ENCODE measurements around the gene TNK1. TPM values are rescaled to one million over a fixed set of nuclear protein-coding genes. Genes with fewer than 3 reads are reported as not detected.
"Not testable (repeated sequence)": the region's sequence is repeated elsewhere in the genome, so short reads cannot be mapped to it uniquely, and the experiment has no call there.

TNK1 gene
- total RNA-seq: 10 to 100 TPM; 15.3 to 42.9 (median 20.7) TPM

- 6% methylated on average over 45 of the region's 52 CpGs for WGBS
- peaks cover 42% of the 10 kb centered on the region for H3K4me1 ChIP-seq
These were observed at the start of gene TNK1 for GRCh38 chr17:7380855-7381683. TNK1 (plus strand) TSS chr17:7381089; CDS start chr17:7382927, 1,838 bp downstream.

GRCh38 chr17:7332111-7332510 is 48.8 kb upstream of the TNK1 start:
- no peaks in the 10 kb centered on the region for H3K36me3 ChIP-seq
- H3K27me3 ChIP-seq: peaks cover 8% of the 10 kb centered on the region
- 33% methylated on average over 6 of the region's 7 CpGs for WGBS
- TF ChIP-seq EP300 (IDR thresholded peaks at IDR 0.05): no peak
- TF ChIP-seq CTCF (IDR thresholded peaks at IDR 0.05): no peak
- TF ChIP-seq POLR2AphosphoS5 (IDR thresholded peaks at IDR 0.05): no peak
- no peak for TF ChIP-seq POLR2A (IDR thresholded peaks at IDR 0.05)
- no peaks in the 10 kb centered on the region for H3K9me3 ChIP-seq
- DNase-seq (ENCODE audit: low spot score in 2 of 2): no peak
- H3K4me3 ChIP-seq: no peak overlapping the region
- H3K27ac ChIP-seq: no peak overlapping the region
- peaks cover 26% of the 10 kb centered on the region for H3K4me1 ChIP-seq

More at GRCh38 chr17:7380855-7381683, at the start of gene TNK1:
- Histone ChIP-seq H3K27ac (peak within 1 kb of the TSS; percentile 78), H3K27me3 (no peaks in the 10 kb centered on the region), H3K36me3 (peaks cover 17% of the 10 kb centered on the region), H3K9me3 (no peaks in the 10 kb centered on the region), H3K4me3 (peak within 1 kb of the TSS; percentile 63)
- TF ChIP-seq POLR2A (IDR thresholded peaks at IDR 0.05) (no peak), EP300 (IDR thresholded peaks at IDR 0.05) (no peak), POLR2AphosphoS5 (IDR thresholded peaks at IDR 0.05) (no peak), CTCF (IDR thresholded peaks at IDR 0.05) (no peak)
- DNase-seq (ENCODE audit: low spot score in 2 of 2): peak in 1 of 2 donors; percentile 78

GRCh38 chr17:7332600-7333069 is 48.3 kb upstream of the TNK1 start:
- not testable (repeated sequence) for H3K4me3 ChIP-seq; H3K9me3 ChIP-seq; H3K27me3 ChIP-seq; DNase-seq (ENCODE audit: low spot score in 2 of 2); H3K27ac ChIP-seq; H3K36me3 ChIP-seq
- peaks cover 23% of the 10 kb centered on the region for H3K4me1 ChIP-seq
- WGBS: 39% methylated on average over 14 of the region's 14 CpGs

- WGBS: 66% methylated on average over 3 of the region's 3 CpGs
These were observed 45.9 kb upstream of the TNK1 start for GRCh38 chr17:7334938-7335538.

GRCh38 chr17:7335765-7336164 is 45.1 kb upstream of the TNK1 start:
- 81% methylated on average over 13 of the region's 13 CpGs for WGBS
- H3K4me3 ChIP-seq; H3K27me3 ChIP-seq; DNase-seq (ENCODE audit: low spot score in 2 of 2); H3K36me3 ChIP-seq; H3K4me1 ChIP-seq; H3K9me3 ChIP-seq; H3K27ac ChIP-seq: not testable (repeated sequence)

More at GRCh38 chr17:7334938-7335538, 45.9 kb upstream of the TNK1 start:
- no peak overlapping the region for H3K27ac ChIP-seq
- no peaks in the 10 kb centered on the region for H3K9me3 ChIP-seq
- peaks cover 8% of the 10 kb centered on the region for H3K27me3 ChIP-seq
- no peak for TF ChIP-seq EP300 (IDR thresholded peaks at IDR 0.05)
- no peak for TF ChIP-seq POLR2A (IDR thresholded peaks at IDR 0.05)
- no peak for TF ChIP-seq POLR2AphosphoS5 (IDR thresholded peaks at IDR 0.05)
- DNase-seq (ENCODE audit: low spot score in 2 of 2): no peak
- no peaks in the 10 kb centered on the region for H3K36me3 ChIP-seq
- no peak overlapping the region for H3K4me3 ChIP-seq
- H3K4me1 ChIP-seq: peaks cover 12% of the 10 kb centered on the region

GRCh38 chr17:7336240-7337175 is 44.4 kb upstream of the TNK1 start, which contains the start of gene ACAP1:
ACAP1 (plus strand) TSS chr17:7336529; CDS start chr17:7336735, 206 bp downstream.
- Histone ChIP-seq H3K36me3 (no peaks in the 10 kb centered on the region), H3K4me1 (peaks cover 7% of the 10 kb centered on the region), H3K9me3 (no peaks in the 10 kb centered on the region), H3K4me3 (peak within 1 kb of the TSS; percentile 29), H3K27ac (no peak within 1 kb of the TSS), H3K27me3 (peaks cover 8% of the 10 kb centered on the region)
- WGBS: 49% methylated on average over 14 of the region's 17 CpGs
- no peak for TF ChIP-seq CTCF (IDR thresholded peaks at IDR 0.05)
- TF ChIP-seq POLR2AphosphoS5 (IDR thresholded peaks at IDR 0.05): no peak
- peak in 1 of 2 donors; percentile 76 for DNase-seq (ENCODE audit: low spot score in 2 of 2)

GRCh38 chr17:7337600-7337999 is 43.3 kb upstream of the TNK1 start:
- H3K9me3 ChIP-seq; DNase-seq (ENCODE audit: low spot score in 2 of 2); H3K4me1 ChIP-seq; H3K36me3 ChIP-seq; H3K27ac ChIP-seq; H3K27me3 ChIP-seq: not testable (repeated sequence)
- WGBS: 76% methylated on average over 7 of the region's 7 CpGs
- H3K4me3 ChIP-seq: peak overlapping the region; percentile 29

Measured in suprapubic skin (tissue), 4 donors.